Pancreas (tissue), 10 donors: ENCODE results near the gene NINL. TPM values are rescaled to one million over a fixed set of nuclear protein-coding genes. Genes with fewer than 3 reads are reported as not detected.

Source experiments
- ATAC-seq, 4 donors: fragments of 200-7000 bp; cut with Tn5 transposase; one replicate each; pipeline versions ENCODE4 v1.8.0 to v1.9.1; 2020; ENCODE audit warnings: mild to moderate bottlenecking in 4 of 4, moderate library complexity in 4 of 4
- DNase-seq, 6 donors: peaks; one replicate each; pipeline ENCODE4 v3.0.0-alpha.2; 2020
- FAIRE-seq: peaks from 2 replicates; lab custom pipeline; 2012; peaks lifted over from hg19 to GRCh38; lab: Jason Lieb, UNC
- H3K27ac ChIP-seq, 4 donors: fragments of 200-600 bp; sonication (generic); 1 replicate in 3 of 4; 2 replicates in 1 of 4; pipeline versions ENCODE4 v1.5.0 to v1.8.0; 2020
- H3K27me3 ChIP-seq, 4 donors: fragments of 200-600 bp; one replicate each; pipeline ENCODE4 v1.8.0; 2021
- H3K36me3 ChIP-seq, 3 donors: fragments of 200-600 bp; sonication (generic) in 1 of 3; one replicate each; pipeline versions ENCODE4 v1.5.0 to v1.8.0; 2020 to 2021
- H3K4me1 ChIP-seq, 3 donors: fragments of 200-600 bp; one replicate each; pipeline ENCODE4 v1.8.0; 2021
- H3K4me3 ChIP-seq, 4 donors: fragments of 200-600 bp; sonication (generic) in 2 of 4; one replicate each; pipeline versions ENCODE4 v1.5.0 to v1.8.0; 2020 to 2021
- H3K9me3 ChIP-seq, 4 donors: fragments of 200-600 bp; one replicate each; pipeline ENCODE4 v1.8.0; 2021
- WGBS, 2 donors: extraction: QIAGEN DNeasy Blood & Tissue Kit; methylation state at CpG; one replicate each; pipeline ENCODE4 v1.1.7; 2013; 5-methylcytosine and 5-hydroxymethylcytosine counted together
- intact Hi-C, 3 donors: fragments of 100-400 bp; cut with DNase I; formaldehyde crosslinking; loops; one replicate each; pipeline versions ENCODE4 v1.11.1 to v1.14.2; 2022
- polyA plus RNA-seq, 2 donors: library from polyadenylated mRNA; stranded (reverse); fragments of 200-250 nt; gene quantifications; one replicate each; pipeline ENCODE4 v1.2.3, GENCODE V29; 2013
- total RNA-seq, 6 donors: library from RNA; stranded (reverse); fragmentation: NEBNext Ultra II Directional in 4 of 6; extraction: Animal tissue kit (Norgen Biotek cat#: 25700) in 4 of 6; gene quantifications; one replicate each; pipeline versions ENCODE4 v1.2.1 to v1.2.4, GENCODE V29; 2021 to 2023
- TF ChIP-seq, protein P1 (sequence below), 4 donors: fragments of 200-600 bp; sonication (generic) in 3 of 4; IDR thresholded peaks; one replicate each; pipeline versions ENCODE4 v1.5.0 to v1.8.0; 2021; ENCODE audit warnings: antibody characterized with exemption in 4 of 4
- donor health status: healthy with polysubstance abuse.
- donor health status: DM: no; HTN: no; CAD: no; lungs with moderate emphysema.
- donor health status: DM: no; HTN: no; CAD: no.
- donor health status: control.
- donor health status: control.
- donor health status: Bipolar disorder and iron deficiency.
- donor health status: DM: yes; HTN: yes; CAD: no.
- donor health status: DM: no; HTN: no; CAD: no.
- donor health status: DM: no; HTN: no; CAD: no.
- donor health status: DM: yes; HTN: yes; CAD: no.

NINL gene
- total and polyA plus RNA-seq, 8 donors, result 5.1 to 19.4 (median 6.5) TPM

DNA sequence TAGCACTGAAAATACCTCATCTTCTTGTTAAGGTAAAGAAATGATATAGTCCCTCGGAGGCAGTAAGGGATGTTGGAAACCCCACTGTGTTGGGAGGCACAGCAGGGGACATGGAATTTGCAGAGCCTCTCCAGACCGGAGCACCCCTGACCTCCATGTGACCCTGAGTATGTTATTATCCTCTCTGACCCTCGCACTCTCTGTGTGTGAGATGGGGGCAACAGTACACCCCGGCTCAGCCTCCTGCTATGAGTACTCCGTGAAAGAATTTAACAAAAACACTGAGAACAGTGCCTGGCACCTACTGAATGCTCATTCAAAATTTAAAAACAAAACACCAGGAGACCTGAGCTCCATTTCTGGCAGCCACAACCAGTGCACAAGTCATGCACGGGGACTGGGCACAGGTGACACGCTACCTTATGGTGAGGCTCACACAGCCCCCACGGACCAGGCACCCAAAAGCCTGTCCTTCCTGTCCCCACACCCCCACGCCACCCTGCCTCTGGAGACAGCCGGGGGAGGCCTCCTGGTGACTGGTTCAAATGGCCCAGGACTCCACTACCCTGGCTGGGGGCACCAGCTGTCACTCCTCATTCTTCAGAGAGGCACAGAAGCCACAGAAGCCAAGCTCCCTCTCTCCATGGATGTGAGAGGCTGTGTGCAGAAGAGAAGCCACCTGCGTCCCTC is 6.1 kb downstream of the NINL start:
- WGBS, 2 donors, result 81 to 83% methylated on average over 11 of the region's 11 CpGs
- no peak for DNase-seq
- no peak for FAIRE-seq
- ATAC-seq, result no peak
- H3K27ac ChIP-seq, result no peak overlapping the region
- intact Hi-C loops, result no loop called here
- no peaks in the 10 kb centered on the region for H3K4me1 ChIP-seq
- H3K9me3 ChIP-seq, result no peaks in the 10 kb centered on the region
- no peaks in the 10 kb centered on the region for H3K36me3 ChIP-seq
- no peak overlapping the region for H3K4me3 ChIP-seq
- TF ChIP-seq, protein P1, sequence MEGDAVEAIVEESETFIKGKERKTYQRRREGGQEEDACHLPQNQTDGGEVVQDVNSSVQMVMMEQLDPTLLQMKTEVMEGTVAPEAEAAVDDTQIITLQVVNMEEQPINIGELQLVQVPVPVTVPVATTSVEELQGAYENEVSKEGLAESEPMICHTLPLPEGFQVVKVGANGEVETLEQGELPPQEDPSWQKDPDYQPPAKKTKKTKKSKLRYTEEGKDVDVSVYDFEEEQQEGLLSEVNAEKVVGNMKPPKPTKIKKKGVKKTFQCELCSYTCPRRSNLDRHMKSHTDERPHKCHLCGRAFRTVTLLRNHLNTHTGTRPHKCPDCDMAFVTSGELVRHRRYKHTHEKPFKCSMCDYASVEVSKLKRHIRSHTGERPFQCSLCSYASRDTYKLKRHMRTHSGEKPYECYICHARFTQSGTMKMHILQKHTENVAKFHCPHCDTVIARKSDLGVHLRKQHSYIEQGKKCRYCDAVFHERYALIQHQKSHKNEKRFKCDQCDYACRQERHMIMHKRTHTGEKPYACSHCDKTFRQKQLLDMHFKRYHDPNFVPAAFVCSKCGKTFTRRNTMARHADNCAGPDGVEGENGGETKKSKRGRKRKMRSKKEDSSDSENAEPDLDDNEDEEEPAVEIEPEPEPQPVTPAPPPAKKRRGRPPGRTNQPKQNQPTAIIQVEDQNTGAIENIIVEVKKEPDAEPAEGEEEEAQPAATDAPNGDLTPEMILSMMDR (IDR thresholded peaks at IDR 0.05), result no peak
- H3K27me3 ChIP-seq, result no peaks in the 10 kb centered on the region

DNA sequence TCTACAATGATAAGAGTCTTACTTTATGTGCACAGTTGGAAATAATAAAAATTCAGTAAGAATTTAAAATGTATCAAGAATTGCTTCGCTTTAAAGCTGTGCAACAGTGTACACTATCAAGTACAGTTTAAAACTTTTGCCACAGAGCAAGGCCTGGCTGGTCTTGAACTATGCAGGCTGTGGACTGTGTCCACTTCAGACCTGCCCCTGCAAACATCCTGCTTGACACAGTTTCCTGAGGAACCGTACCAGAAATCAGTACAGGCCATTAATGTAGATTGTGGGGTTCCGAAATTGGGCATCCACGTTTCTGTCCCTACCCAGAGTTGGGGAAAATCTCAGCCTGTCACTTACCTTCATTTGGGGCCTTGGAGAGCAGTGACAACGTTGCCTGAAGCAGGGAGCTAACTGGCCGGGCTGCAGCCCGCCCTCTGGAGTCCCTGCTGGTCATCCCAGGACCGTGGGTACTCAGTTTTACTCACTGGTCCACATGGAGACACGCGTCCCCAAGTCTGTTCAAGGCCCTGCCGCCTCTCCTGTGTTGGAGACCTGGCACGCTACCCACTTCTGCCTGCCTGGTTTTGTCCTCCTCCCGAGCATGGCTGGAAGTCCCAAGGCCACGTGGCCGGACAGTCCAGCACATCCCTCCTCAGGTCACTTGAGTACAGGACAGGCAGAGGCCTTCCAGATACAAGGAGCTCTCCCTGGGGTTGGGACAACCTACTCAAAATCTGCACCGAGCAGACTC is 8.4 kb downstream of the NINL start:
- no peaks in the 10 kb centered on the region for H3K36me3 ChIP-seq
- no peak for DNase-seq
- TF ChIP-seq, protein P1 (IDR thresholded peaks at IDR 0.05), result no peak
- no peaks in the 10 kb centered on the region for H3K27me3 ChIP-seq
- H3K4me3 ChIP-seq, result no peak overlapping the region
- FAIRE-seq, result no peak
- no peaks in the 10 kb centered on the region for H3K4me1 ChIP-seq
- intact Hi-C loops, result no loop called here
- no peaks in the 10 kb centered on the region for H3K9me3 ChIP-seq
- WGBS, 2 donors, result 79 to 81% methylated on average over 16 of the region's 16 CpGs
- ATAC-seq, result no peak
- no peak overlapping the region for H3K27ac ChIP-seq

DNA sequence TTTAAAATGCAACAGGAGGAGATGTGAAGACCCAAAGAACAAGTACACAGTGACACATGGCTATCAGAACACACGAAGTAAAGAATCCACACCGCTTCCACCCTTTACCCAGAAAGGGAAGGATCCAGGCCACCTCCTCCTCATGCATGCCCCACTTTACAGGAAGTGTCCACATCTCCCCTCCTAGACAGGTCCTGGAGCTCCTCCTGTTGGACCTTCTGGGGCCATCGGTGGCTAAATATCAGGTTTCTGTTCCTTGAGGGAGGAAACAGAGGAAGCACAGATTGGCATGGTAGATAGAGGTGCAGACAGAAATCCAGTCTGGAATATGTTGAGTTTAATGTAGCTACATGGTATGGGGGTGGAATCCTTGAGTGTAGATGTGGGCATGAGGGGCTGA is 10.9 kb downstream of the NINL start:
- FAIRE-seq, result no peak
- no peaks in the 10 kb centered on the region for H3K9me3 ChIP-seq
- DNase-seq, result no peak
- H3K36me3 ChIP-seq, result no peaks in the 10 kb centered on the region
- H3K4me3 ChIP-seq, result no peak overlapping the region
- H3K4me1 ChIP-seq, result no peaks in the 10 kb centered on the region
- H3K27ac ChIP-seq, result no peak overlapping the region
- WGBS, 2 donors, result 84 to 88% methylated on average over 3 of the region's 3 CpGs
- TF ChIP-seq, protein P1 (IDR thresholded peaks at IDR 0.05), result no peak
- no peak for ATAC-seq
- H3K27me3 ChIP-seq, result no peaks in the 10 kb centered on the region
- intact Hi-C loops, result no loop called here

DNA sequence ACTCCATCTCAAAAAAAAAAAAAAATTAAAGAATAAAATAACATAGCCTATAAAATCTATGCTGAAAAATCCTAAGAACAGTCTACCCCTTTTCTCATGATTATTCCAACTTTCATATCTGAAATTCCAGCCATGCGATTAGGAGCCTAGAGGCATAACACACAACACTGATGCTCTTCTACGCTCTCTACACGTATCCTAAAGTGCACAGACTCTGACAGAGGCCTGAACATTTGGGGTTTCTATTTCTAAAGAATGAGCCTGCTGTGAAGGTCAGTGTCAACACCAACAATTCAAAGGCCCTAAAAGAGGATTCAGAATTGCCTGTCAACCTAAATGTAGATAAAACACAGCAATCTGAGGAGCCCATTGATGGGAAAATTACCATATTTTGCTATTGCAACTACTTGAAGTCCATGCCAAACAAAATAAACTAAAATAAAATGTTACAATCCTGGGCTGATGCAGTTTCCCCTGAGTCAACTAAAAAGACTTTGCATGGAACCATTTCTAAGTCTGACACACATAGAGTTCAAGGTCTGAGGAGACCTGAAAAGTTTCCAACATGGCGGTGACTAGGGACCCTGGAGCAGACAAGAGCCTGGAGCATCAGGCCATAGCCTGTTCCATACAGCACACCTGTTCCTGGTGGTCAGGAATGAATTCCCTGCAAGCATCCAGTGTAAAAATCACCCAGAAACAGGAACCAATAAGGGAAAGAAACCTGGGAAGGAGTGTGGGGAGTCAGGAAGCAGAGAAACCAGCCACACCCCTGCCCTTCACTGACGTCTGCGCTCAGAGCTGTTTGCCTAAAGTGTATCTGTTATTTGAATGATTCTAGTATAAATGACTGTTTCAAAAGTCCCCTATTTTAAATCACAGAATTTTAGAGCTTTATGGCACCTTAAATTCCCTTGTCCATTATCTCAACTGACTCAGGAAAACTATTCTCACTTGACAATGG is 11.8 kb downstream of the NINL start:
- ATAC-seq, result no peak
- intact Hi-C loops, result no loop called here
- no peak for DNase-seq
- H3K4me3 ChIP-seq, result no peak overlapping the region
- 88 to 91% methylated on average over 6 of the region's 6 CpGs for WGBS, 2 donors
- H3K9me3 ChIP-seq, result no peaks in the 10 kb centered on the region
- no peaks in the 10 kb centered on the region for H3K4me1 ChIP-seq
- H3K36me3 ChIP-seq, result no peaks in the 10 kb centered on the region
- H3K27ac ChIP-seq, result no peak overlapping the region
- TF ChIP-seq, protein P1 (IDR thresholded peaks at IDR 0.05), result no peak
- no peak for FAIRE-seq
- H3K27me3 ChIP-seq, result no peaks in the 10 kb centered on the region
